Ureter (tissue), 1 donor: Measurements from ENCODE around the gene SLIT3. TPM values are rescaled to one million over a fixed set of nuclear protein-coding genes. Genes with fewer than 3 reads are reported as not detected.

ENCODE experiments used
- DNase-seq: peaks from one replicate; pipeline ENCODE4 v3.0.0-alpha.2; 2020; ENCODE audit warnings: low spot score
- total RNA-seq: library from RNA; stranded (reverse); gene quantifications from one replicate; pipeline ENCODE4 v1.2.4, GENCODE V29; 2023
- donor health status: DM: yes; HTN: yes; CAD: no.

The SLIT3 gene
- total RNA-seq, 1 donor from 2014 or later = 67.0 TPM

- no peak for DNase-seq
These were observed 408.2 kb downstream of the SLIT3 start for GRCh38 chr5:168892618-168893186.

DNA sequence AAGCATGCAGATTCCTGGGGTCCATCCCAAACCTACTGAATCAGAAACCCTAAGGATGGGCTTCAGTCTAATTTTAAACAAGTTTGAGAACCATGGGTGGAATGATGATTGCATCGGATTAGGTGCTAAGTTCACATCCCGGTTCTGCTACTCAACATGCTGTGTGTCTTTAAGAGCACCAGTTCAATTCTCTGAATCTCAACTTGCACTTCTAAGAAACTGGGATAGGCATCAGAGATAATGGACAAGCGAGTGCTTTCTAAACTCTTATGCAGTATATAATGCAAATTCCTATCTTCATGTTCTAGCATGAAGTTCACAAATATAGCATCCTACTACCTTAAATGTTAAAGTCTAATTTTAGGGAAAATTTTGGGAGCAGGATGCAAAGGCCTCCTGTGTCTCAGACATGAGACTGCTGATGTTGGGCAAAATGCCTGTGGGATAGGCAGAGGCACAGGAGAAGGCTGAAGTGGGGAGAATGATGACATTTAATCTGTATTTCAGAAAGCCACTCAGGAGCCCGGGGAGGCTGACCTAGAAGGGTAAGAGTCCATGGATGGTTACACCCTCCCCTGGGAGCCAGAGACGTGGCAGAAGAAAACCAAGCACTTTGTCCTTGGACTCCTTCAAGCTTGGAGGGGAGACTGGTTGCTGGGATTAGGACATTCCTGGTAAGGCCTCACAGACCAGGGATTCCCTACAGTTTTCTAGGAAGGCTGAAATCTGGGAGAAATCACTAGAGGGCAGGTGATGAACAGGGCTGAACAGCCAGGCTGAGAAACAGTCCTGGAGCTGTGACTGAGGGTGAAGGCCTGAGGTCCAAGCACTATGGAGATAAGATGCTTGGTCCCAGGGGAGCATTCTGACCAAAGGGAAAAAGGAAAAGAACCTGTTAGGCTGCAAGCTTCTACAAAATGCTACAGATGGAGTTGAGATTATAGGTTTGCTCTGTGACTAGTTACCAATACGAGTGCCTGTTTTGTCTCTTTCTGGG is 409.8 kb downstream of the SLIT3 start:
- DNase-seq = no peak

DNA sequence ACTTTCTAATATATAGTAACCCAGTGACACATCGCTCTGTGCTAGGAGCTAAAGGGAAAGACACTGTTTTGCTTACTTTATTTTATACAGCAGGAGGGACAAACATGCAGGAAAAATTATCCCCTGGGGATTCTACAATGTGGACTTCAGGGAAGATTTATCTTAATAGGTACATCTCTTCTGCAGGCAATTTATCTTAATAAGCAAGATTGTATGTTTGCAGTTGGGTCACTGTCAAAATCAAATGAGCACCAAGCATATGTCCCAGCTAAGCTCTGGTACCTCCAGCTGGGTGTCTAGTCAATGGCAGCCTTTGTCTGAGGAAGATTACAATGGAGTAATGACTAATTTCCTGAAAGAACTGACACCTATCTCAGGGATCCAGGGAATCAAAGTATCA is 411.9 kb downstream of the SLIT3 start:
- no peak for DNase-seq

GRCh38 chr5:168887931-168888330 is 413.0 kb downstream of the SLIT3 start:
- DNase-seq = no peak

GRCh38 chr5:168886157-168886556 is 414.8 kb downstream of the SLIT3 start:
- DNase-seq = no peak

DNA sequence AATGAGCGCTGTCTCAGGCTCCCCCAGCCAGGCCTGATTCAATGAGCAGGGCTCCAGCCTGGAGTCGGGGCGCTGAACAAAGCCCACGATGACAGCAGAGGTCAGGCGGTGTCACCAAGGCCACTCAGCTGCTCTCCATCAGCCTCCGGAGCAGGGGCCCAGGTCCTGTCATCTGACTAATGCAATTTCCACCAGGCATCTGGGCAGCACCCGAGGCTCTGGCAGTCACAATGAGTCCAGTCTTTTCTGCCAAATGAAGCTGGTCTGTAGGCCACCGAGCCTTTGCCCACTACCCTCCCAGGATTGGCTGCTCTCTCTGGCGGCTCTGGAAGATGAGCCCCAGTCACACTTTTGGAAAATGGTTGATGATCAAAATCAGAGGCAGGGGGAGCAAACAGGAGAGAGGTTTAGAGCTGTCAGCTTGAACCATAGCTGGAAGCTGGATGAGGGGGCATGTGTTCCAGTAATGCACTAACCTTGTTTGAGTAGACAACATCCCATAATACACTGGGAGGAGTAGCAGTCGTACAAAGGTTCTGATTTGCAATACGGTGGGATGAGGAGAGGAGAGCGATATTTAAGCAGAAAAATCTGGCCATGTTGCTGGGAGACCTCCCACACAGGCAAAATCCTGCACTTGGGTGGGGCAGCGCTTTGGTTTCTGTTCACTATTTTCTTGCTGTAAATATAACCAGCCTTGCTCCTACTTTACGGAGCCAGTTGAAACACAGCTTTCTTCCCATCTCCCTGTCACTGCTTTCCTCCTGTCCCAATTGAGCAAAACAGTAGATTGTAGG is 415.4 kb downstream of the SLIT3 start:
- DNase-seq = no peak

GRCh38 chr5:168883991-168884390 is 416.9 kb downstream of the SLIT3 start:
- DNase-seq = no peak

- DNase-seq = no peak
These were observed 417.6 kb downstream of the SLIT3 start for GRCh38 chr5:168883281-168883741.

- DNase-seq = no peak
These were observed 418.7 kb downstream of the SLIT3 start for GRCh38 chr5:168882283-168882682.

- no peak for DNase-seq
These were observed 419.4 kb downstream of the SLIT3 start for GRCh38 chr5:168881427-168882149.

GRCh38 chr5:168879929-168880328 is 421.0 kb downstream of the SLIT3 start:
- DNase-seq = no peak

DNA sequence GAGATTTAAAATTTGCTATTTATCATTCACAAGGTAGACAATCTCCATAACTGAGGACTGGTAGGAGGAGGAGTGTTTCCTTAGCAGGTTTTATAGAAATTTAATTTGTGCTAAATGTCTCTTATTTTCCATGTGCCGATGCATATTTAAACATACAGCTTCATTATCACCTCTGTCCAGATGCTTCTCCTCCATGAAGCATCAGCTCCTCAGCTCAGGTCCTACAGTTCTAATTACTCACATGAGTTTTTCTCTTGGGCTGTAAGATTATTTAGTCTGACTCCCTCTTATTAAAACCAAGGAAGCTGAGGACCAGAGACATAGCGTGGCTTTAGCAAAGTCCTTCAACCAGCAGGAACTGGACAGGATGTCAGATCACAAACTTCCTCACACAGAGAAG is 421.6 kb downstream of the SLIT3 start:
- DNase-seq = no peak

GRCh38 chr5:168878135-168878745 is 422.7 kb downstream of the SLIT3 start:
- no peak for DNase-seq

GRCh38 chr5:168877132-168877892 is 423.6 kb downstream of the SLIT3 start:
- DNase-seq = no peak

- no peak for DNase-seq
These were observed 424.5 kb downstream of the SLIT3 start for GRCh38 chr5:168876419-168876818.

- no peak for DNase-seq
These were observed 425.1 kb downstream of the SLIT3 start for GRCh38 chr5:168875832-168876231.

GRCh38 chr5:168874713-168875380 is 426.1 kb downstream of the SLIT3 start:
- DNase-seq = no peak

DNA sequence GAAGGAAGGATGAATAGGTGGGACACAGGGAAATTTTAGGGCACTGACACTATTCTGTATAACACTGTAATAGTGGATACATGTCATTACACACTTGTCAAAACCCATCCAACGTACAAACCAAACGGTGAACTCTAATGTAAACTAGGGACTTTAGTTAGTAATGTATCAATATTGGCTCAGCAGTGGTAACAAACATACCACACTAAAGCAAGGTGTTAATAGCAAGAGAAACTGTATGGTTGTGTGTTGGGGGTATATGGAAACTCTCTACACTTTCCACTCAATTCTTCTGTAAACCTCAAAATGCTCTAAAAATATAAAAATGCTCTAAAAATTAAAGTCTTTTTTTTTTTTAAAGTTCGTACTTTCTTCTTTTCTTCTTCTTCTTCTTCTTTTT is 428.7 kb downstream of the SLIT3 start:
- DNase-seq = no peak

DNA sequence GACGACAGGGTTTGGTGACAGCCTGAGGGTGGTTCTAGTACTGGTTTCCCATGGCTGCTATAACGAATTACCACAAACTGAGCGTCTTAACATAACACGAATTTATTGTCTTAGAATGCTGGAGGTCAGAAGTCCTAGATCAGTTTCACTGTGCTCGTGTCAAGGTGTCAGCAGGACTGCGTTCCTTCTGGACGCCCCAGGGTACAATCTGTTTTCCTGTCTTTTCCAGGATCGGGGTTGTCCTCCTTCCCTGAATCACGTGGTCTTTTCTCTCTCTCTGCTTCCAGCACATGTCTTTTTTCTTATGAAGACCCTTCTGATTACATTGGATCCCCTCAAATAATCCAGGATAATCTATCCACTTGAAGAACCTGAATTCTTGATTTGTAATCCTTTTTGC is 430.0 kb downstream of the SLIT3 start:
- DNase-seq = no peak
